ENCODE results near the gene SBF2. TPM values are rescaled to one million over a fixed set of nuclear protein-coding genes. Genes with fewer than 3 reads are reported as not detected.

Gene SBF2
- total and polyA plus RNA-seq, 2 donors (not counting 1 experiment from before 2014, with no cell fraction given) = 5.6 to 17.7 TPM

GRCh38 chr11:9899676-9900075 is 394.3 kb downstream of the SBF2 start:
- H4K20me1 ChIP-seq (ENCODE audit: control insufficient read depth, insufficient read depth, low read length, poor library complexity, severe bottlenecking) = no peaks in the 10 kb centered on the region
- Mint-ChIP-seq H3K9me3 (ENCODE audit: insufficient read depth) (no peaks in the 10 kb centered on the region), H3K27me3 (peaks cover 2% of the 10 kb centered on the region), H3K27ac (no peak overlapping the region), H3K4me1 (no peaks in the 10 kb centered on the region), H3K4me3 (no peak overlapping the region)
- no peaks in the 10 kb centered on the region for H3K36me3 ChIP-seq (replicated peaks in 1 of 2; ENCODE audit: control extremely low read depth in 1 of 2, control insufficient read depth in 1 of 2, extremely low read depth in 1 of 2, insufficient read depth in 2 of 2, low read length in 1 of 2)
- ATAC-seq (ENCODE audit: low read depth) = no peak
- H3K79me2 ChIP-seq (ENCODE audit: control insufficient read depth, insufficient read depth, low read length) = no peaks in the 10 kb centered on the region
- no peak overlapping the region for H3K4me2 ChIP-seq (replicated peaks; ENCODE audit: low read depth, low read length, poor library complexity, severe bottlenecking)
- WGBS (ENCODE audit: insufficient coverage) = no CpG with 5 or more reads among the region's 1 CpG
- H3K9ac ChIP-seq (ENCODE audit: low read length) = no peak overlapping the region
- intact Hi-C loops (cut with micrococcal nuclease) = no loop called here
- no peak for DNase-seq
- POLR2A ChIA-PET = no interaction called here
- CTCF ChIA-PET = no interaction called here
- H3K4me3 ChIP-seq (ENCODE audit: control extremely low read depth in 1 of 5, extremely low read depth in 1 of 5, insufficient read depth in 1 of 5, low read depth in 2 of 5, low read length in 4 of 5) = no peak overlapping the region
- H3K4me1 ChIP-seq (ENCODE audit: control insufficient read depth in 2 of 2, insufficient read depth in 2 of 2, low read length in 2 of 2) = no peaks in the 10 kb centered on the region
- H3K27ac ChIP-seq (ENCODE audit: low read length in 2 of 2) = no peak overlapping the region
- H3K27me3 ChIP-seq (replicated peaks in 1 of 4; ENCODE audit: control extremely low read depth in 1 of 4, control insufficient read depth in 3 of 4, insufficient read depth in 4 of 4, low read length in 3 of 4) = no peaks in the 10 kb centered on the region
- TF ChIP-seq EZH2 (IDR thresholded peaks at IDR 0.05; ENCODE audit: borderline replicate concordance, insufficient read depth, low read depth, low read length, poor library complexity, severe bottlenecking) = no peak
- TF ChIP-seq, protein P1, sequence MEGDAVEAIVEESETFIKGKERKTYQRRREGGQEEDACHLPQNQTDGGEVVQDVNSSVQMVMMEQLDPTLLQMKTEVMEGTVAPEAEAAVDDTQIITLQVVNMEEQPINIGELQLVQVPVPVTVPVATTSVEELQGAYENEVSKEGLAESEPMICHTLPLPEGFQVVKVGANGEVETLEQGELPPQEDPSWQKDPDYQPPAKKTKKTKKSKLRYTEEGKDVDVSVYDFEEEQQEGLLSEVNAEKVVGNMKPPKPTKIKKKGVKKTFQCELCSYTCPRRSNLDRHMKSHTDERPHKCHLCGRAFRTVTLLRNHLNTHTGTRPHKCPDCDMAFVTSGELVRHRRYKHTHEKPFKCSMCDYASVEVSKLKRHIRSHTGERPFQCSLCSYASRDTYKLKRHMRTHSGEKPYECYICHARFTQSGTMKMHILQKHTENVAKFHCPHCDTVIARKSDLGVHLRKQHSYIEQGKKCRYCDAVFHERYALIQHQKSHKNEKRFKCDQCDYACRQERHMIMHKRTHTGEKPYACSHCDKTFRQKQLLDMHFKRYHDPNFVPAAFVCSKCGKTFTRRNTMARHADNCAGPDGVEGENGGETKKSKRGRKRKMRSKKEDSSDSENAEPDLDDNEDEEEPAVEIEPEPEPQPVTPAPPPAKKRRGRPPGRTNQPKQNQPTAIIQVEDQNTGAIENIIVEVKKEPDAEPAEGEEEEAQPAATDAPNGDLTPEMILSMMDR (IDR thresholded peaks at IDR 0.05) = no peak
- H3K9me3 ChIP-seq (ENCODE audit: control extremely low read depth in 1 of 3, control insufficient read depth in 2 of 3, insufficient read depth in 1 of 3, low read length in 2 of 3) = peaks cover 0 to under 1% (median 0%) of the 10 kb centered on the region in 3 donors
- no peak overlapping the region for H2AFZ ChIP-seq (ENCODE audit: insufficient read depth, low read depth, low read length, poor library complexity, severe bottlenecking)

- ChIA-PET POLR2A (no interaction called here), CTCF (interaction anchor here (0.5 kb wide), 1 partner anchor 83 kb away, joined by 4 read pairs; no protein-coding TSS in a partner anchor)
- intact Hi-C loops (cut with micrococcal nuclease) = no loop called here
- Histone ChIP-seq H3K36me3 (replicated peaks in 1 of 2; ENCODE audit: control extremely low read depth in 1 of 2, control insufficient read depth in 1 of 2, extremely low read depth in 1 of 2, insufficient read depth in 2 of 2, low read length in 1 of 2) (no peaks in the 10 kb centered on the region), H3K4me3 (ENCODE audit: control extremely low read depth in 1 of 5, extremely low read depth in 1 of 5, insufficient read depth in 1 of 5, low read depth in 2 of 5, low read length in 4 of 5) (no peak overlapping the region), H3K27me3 (replicated peaks in 1 of 4; ENCODE audit: control extremely low read depth in 1 of 4, control insufficient read depth in 3 of 4, insufficient read depth in 4 of 4, low read length in 3 of 4) (no peaks in the 10 kb centered on the region), H3K4me2 (replicated peaks; ENCODE audit: low read depth, low read length, poor library complexity, severe bottlenecking) (no peak overlapping the region), H3K4me1 (ENCODE audit: control insufficient read depth in 2 of 2, insufficient read depth in 2 of 2, low read length in 2 of 2) (no peaks in the 10 kb centered on the region), H3K79me2 (ENCODE audit: control insufficient read depth, insufficient read depth, low read length) (no peaks in the 10 kb centered on the region), H3K9ac (ENCODE audit: low read length) (no peak overlapping the region), H3K9me3 (ENCODE audit: control extremely low read depth in 1 of 3, control insufficient read depth in 2 of 3, insufficient read depth in 1 of 3, low read length in 2 of 3) (peaks cover 0 to 5% (median 0%) of the 10 kb centered on the region in 3 donors), H3K27ac (ENCODE audit: low read length in 2 of 2) (no peak overlapping the region), H2AFZ (ENCODE audit: insufficient read depth, low read depth, low read length, poor library complexity, severe bottlenecking) (no peak overlapping the region), H4K20me1 (ENCODE audit: control insufficient read depth, insufficient read depth, low read length, poor library complexity, severe bottlenecking) (no peaks in the 10 kb centered on the region)
- Mint-ChIP-seq H3K27me3 (no peaks in the 10 kb centered on the region), H3K27ac (no peak overlapping the region), H3K4me1 (no peaks in the 10 kb centered on the region), H3K9me3 (ENCODE audit: insufficient read depth) (no peaks in the 10 kb centered on the region), H3K4me3 (no peak overlapping the region)
- DNase-seq (no peak), ATAC-seq (ENCODE audit: low read depth) (no peak)
- no CpG with 5 or more reads among the region's 2 CpGs for WGBS (ENCODE audit: insufficient coverage)
- TF ChIP-seq, protein P1 (IDR thresholded peaks at IDR 0.05) = no peak
- TF ChIP-seq EZH2 (IDR thresholded peaks at IDR 0.05; ENCODE audit: borderline replicate concordance, insufficient read depth, low read depth, low read length, poor library complexity, severe bottlenecking) = no peak
Measured at GRCh38 chr11:9896902-9897301, 397.1 kb downstream of the SBF2 start.

All from B cell (primary cell).